Limb (tissue), 2 donors: ENCODE data around the gene AOPEP.
"Not testable (repeated sequence)": the region's sequence is repeated elsewhere in the genome, so short reads cannot be mapped to it uniquely, and the experiment has no call there.

Source experiments
- DNase-seq, 2 donors: peaks; one replicate each; pipeline ENCODE4 v3.0.0-alpha.2; 2016; ENCODE audit errors: extremely low spot score in 2 of 2

AOPEP gene

DNA sequence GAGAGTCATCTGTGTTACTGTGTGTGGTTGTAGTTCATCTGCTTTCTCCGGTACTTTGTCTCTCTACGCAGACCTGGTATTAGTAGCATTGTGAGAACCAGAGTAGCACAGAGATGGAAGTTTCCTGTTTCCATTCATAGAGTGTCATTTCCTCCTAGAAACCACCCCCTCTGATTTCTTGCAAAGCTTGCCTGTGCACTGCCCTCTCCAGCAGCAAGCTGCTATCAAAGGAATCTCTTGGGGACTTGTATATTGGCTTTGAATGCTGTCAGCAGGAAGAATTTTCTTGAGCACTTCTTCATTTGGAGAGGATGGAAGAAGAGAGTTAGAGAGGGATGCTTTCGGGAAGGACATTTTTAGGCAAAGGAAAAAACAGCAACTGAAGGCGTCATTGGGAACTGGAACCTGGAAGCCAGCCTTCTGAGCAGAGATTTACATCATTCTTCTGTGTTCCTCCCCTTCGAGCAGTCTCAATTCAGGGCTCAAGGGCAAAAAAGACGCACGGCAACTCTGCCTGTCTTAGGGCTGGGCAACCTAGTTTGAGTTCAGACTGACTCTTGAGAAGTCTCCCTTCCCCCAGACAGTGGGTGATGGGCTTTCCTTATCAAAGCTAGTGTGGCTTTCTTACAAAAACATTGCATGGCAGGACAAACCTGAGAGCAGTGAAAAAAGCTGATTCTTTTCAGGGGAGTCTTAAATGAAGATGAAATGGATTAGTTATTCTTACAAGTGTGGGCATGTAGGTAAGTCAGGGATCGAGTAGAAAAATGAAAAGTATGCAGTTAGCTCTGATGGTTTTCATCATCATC lies 226.3 kb downstream of the AOPEP start:
- peak in 1 of 2 donors; percentile 42 for DNase-seq

DNA sequence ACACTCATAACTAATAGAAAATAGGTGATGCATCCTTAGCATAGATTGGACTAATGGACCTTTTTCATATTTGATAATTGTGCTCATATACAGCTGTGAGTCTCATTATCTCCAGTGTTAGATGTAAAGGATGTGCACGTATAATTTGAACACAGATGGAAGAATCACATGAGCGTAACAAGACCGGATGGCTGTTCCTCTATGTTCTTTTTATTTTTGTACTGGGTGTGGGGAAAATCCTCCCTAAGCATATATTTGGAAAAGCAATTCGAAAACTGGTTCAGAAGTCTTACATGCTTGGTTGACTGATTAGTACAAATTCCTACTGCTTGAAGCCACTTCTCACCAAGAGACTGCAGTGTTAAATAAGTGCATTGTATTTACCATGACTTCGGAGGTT lies 230.2 kb downstream of the AOPEP start:
- DNase-seq, result no peak

DNA sequence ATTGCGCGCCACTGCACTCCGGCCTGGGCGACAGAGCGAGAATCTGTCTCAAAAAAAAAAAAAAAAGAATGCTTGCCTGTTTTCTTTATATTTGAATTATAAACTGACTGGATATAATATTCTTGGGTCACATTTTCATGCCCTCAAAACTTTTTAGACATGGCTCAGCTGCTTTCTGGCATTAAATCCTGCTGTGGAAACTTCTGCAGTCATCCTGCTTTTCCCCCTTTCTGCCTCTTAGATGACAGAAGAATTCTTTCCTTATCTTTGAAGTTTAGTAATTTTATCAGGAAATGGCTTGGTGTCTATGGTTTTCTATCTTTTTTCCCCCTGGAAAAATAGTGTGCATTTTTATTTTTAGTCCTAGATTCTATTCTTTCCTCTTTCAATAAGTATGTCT lies 234.5 kb downstream of the AOPEP start:
- no peak for DNase-seq

DNA sequence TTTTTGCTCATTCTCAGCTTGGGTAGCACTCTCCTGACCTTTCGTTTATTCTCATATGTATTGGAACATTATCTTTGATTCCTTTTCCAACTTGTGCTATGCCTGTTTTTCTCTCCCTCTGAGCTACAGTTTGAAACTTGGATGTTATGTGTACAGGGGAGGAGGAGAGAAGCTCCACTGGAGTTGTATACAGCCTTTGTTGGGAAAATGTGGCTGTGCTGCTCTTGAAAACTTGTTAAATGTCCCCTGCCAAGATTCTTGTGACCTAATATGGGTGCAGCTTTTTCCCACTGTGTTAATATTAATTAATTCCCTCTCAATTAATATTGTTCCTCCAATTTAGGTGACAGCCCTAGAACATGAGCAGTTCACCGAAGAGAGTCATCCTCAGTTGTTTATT lies 235.4 kb downstream of the AOPEP start:
- DNase-seq, result no peak

DNA sequence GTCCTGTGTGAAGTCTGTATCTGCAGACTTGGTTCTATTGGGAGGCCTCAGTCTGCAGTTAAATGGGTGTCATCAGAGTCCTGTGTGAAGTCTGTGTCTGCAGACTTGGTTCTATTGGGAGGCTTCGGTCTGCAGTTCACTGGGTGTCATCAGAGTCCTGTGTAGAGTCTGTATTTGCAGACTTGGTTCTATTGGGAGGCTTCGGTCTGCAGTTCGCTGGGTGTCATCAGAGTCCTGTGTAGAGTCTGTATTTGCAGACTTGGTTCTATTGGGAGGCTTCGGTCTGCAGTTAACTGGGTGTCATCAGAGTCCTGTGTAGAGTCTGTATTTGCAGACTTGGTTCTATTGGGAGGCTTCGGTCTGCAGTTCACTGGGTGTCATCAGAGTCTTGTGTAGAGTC lies 239.1 kb downstream of the AOPEP start:
- DNase-seq, result not testable (repeated sequence)

DNA sequence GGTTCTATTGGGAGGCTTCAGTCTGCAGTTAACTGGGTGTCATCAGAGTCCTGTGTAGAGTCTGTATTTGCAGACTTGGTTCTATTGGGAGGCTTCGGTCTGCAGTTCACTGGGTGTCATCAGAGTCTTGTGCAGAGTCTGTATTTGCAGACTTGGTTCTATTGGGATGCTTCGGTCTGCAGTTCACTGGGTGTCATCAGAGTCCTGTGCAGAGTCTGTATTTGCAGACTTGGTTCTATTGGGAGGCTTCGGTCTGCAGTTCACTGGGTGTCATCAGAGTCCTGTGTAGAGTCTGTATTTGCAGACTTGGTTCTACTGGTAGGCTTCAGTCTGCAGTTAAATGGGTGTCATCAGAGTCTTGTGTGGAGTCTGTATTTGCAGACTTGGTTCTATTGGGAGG lies 239.5 kb downstream of the AOPEP start:
- DNase-seq, result not testable (repeated sequence)

DNA sequence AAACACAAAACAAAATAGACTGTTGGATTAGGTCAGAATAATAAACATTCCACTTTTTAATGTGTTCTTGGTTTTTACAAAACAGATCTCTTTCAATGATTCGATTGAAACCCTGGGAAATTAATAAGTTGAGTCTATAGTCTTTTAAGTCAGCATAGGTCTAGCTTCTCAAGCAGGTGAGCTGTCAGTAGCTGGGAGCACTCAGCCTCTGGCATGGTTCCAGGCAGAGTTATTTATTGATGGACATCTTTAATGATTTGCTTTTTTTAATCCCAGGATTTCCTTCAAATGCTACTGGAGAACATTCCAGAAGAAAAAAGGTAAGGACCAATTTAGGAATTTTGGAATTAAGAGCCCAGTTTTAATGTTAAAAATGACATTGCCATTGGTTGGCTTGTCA lies 241.0 kb downstream of the AOPEP start:
- no peak for DNase-seq

DNA sequence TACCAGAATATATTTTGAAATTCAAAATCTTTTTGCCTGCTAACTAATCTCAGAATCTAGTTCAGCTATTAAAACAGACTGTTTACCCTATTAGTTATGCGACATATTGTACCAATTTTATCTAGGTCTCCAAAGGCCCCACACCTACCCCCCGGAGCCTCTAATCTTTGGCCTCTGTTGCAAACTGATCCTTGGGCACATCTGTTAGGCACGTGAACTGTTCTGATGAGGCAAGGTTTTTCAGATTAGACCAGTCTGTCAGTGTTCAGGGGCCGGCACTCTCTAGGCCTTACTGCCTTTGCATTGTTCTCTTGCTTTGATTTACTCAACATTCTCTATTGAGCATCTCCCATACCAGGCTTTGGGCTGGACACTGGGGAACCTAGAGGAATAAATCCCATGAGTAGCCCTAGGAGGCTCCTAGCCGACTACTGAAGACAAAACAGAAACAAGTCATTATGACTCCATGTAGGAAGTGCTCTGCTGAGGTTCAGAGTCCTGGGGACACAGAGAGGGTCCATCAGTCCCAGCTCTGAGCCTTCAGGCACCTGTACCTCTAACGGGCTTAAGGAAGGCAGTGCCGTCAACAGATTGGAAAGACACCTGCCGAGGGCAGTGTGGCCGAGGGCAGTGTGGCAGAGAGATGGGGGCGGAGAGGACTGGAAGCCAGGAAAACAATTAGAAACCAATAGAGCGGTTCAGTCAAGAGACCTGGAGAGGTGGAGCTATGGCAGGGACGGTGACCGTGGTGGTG lies 245.1 kb downstream of the AOPEP start:
- no peak for DNase-seq

DNA sequence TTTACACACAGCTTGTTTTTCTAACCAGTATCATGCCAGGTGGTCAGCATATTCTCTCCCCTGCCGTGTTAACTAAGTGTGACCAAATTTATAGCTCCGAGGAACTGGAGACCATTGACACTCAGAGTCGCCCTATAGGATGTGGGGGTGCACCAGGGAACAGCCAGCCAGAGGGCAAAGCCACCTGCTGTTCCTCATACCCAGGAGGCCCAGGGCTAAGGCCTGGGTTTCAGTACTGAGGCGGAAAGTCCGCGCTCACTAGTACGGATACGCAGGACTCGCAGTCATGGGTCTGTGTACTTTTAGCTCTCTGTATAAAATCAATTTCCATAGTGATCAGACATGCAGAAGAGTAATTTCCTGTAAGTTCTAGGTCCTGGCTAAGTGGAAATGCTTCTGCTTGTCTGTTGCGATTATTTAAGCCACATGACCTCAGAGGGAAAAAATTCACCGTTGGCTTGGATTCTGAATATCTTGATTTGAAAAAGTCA lies 247.0 kb downstream of the AOPEP start:
- DNase-seq, result peak; percentile 64 to 89

DNA sequence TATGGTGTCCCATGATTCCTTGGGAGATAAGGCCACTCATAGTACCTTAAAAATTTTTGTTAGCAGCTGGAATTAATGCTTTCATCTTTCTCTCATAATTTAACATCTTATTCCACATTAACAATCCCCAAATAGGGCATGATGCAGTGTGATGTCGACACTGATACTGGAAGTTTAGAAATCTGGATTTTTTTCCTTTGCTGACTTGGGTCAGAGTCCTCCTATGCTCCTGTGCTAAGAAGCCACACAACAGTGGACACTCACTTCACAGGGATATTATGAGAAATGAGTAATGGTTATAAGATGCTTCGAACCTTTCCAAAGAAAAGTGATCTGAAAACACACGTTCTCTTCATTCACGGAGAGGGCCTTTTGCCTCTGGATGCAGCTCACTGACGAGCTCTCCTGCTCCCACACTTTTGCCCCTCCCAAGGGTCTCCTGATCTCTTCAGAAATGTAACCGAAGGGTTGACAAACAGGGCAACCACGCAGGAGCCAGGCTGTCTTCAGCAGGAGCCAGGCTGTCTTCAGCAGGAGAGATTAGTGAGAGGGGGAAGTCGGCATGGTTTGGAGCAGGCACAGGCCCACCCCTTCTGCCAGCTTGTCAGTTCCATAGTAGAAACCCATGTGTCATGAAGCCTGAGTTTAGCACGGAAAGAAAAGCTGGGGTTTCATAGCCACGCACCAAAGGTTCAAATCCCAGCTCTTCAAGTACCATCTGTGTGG lies 247.8 kb downstream of the AOPEP start:
- DNase-seq, result no peak

DNA sequence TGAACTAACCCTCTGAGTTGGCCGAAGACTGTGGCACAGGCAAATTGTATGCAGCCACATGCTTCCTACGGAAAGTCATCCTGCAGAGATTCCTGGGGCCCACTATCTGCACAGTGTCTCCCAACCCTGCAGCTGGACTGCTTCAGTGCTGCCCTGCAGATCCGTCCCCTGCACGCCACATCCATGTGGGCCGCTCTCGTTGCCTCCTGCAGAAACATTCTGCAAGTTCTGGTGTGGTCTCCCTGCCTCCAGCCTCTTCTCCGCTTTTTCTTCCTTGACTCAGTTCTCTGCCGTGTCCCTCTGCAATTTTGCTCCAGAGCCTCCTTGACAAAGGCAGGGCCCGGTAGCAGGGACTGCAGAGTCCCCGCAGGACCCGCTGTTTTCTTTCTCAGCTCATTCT lies 249.0 kb downstream of the AOPEP start:
- DNase-seq, result no peak

DNA sequence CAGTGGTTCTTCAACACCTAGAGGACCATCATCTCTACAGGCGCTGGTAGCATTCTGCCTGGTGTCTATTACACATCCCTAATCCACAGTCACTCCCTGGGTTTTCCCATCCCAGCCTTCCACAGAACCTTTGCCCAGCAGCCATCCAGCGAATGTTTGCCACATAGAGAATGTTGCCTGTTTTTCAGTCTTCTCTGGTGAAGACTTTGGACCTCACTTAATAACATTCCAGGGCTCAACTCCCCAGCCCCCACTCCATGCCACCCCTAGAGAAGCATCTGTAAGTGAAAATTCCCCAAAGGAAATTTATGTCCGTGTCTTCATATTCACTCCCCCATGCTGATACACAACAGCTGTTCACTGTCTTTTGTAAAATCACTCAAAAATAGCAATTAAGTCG lies 249.6 kb downstream of the AOPEP start:
- DNase-seq, result no peak

DNA sequence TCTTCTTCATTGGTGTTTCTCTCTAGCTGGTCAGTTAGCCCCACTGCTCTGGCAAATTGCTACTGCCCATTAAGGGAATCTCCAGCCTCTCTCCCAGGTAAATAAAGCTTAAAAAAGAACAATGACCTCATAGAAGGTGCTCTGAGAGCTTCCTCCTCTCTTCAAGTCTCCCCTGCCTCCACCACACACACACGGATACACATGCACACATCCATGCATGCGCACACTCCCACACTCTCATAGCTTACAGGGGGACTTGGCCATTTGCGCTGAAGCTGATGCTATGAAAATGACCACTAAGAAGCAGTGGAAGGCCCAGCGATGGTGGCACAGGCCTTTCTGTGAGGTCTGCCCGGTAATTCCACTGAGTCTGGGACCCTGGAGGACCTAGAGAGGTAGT lies 250.9 kb downstream of the AOPEP start:
- DNase-seq, result no peak

DNA sequence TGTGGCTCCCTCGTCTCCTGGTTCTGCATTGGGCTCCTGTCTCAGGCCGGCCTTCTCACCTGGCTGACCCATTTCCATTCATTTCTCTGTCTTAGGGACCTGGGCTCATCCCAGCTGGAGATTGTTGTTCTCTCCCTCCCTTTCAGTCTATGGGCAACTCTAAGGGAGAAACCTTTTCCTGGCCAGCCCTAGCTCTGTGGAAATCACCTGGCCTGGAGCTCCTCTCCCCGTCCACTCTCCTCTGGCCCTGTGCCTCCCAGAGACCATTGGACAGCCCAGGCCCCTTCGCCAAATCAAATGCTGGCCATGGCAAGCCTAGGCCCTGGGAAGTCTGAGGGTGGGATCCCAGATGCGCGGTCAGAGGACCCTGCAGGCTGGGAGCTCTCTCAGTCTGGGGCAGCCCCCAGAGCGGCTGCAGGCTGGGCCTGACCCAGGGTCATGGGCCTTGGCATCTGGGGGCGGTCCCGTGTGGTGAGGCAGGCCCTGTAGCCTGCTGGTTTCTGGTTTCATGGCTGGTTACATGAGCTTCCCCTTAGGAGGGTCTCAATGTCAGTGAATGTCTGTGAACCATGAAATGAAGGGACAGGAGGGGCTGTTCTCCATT lies 253.5 kb downstream of the AOPEP start:
- no peak for DNase-seq

DNA sequence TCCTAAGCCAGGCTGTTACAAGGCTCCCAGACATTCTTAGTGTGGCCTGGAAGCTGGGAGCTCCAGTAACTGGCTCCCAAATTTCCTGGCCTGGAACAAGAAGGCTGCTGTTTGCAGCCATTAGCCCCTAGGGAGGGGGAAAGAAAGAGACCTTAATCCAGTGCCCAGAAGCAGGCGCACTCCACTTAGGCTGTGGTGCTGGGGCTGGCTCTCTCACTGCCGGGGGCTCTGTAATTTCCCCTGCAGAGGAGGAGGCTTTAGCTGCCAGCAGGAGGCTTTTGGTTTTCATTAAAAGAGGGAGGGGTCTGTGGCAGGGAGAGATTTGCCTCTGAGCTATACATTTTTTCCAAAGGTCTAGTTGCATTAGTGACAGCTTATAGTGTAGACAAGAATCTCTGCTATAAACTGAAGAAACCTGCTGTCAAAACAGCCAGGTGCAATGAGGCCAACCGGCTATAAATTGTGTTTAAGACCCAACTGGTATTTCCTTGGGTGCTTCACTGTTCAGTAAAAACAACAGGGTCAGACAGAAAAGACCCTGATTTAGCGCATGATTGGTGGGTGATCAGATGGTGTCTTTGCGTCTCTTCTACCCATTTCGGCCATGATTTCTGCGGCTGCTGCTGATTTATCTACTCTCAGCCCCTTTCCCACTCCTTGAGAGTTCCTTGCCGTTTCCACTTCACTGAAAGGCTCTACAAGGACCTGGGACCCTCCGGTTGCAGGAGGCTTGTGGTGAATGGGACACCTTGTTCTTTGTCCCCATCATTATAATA lies 254.6 kb downstream of the AOPEP start:
- peak in 1 of 2 donors; percentile 57 for DNase-seq

DNA sequence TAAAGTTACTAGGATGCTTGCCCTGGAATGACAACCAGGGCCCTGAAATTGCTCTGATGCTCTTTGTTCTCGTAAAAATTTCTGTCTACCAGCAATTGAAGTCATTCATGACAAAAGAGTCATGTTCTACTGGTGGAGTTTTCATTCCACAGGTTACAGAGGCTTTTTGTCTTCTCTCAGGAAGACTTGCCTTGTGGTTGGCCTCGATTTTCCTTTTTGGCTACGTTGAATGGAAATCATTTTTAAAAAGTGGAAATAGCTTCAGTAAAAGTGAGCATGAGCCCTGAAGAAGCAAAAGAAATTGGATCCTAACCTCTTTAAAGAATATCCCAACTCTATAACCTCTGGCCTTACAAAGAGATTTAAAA lies 255.2 kb downstream of the AOPEP start:
- DNase-seq, result no peak

DNA sequence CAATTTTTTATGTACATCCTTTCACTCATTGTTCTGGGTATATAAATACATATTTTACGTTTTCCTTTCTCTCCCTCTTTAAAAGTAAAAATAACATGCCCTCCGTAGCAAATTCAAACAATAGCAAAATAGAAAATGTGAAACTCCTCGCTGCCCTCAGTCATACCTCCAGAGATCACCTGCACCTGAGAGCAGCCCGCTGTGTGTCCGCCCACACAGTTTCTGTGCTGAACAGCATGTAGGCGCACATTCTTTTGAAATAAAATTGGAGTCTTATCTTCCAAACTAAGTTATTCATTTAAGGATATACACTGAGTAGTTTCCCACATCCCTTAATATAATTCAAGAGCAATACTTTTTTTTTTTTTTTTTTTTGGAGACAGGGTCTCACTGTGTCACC lies 255.7 kb downstream of the AOPEP start:
- no peak for DNase-seq

DNA sequence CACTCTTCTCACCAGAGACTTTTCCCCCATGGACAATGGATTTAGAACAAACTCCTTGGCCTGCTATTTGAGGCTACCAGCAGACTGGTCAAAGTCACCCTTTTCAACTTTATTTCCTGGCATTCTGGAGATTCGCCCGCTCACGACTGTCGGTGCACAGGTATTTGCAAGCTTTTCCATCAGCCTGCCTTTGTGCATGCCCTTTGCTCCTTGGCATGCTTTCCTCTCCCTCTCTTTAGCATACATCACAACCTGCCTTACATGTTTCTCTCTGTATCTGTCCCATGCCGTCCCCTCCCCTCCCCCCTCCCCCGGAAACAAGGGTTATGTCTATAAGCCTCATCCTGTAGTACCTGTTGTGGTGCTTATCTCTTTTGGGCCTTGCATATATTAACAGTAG lies 257.1 kb downstream of the AOPEP start:
- no peak for DNase-seq

DNA sequence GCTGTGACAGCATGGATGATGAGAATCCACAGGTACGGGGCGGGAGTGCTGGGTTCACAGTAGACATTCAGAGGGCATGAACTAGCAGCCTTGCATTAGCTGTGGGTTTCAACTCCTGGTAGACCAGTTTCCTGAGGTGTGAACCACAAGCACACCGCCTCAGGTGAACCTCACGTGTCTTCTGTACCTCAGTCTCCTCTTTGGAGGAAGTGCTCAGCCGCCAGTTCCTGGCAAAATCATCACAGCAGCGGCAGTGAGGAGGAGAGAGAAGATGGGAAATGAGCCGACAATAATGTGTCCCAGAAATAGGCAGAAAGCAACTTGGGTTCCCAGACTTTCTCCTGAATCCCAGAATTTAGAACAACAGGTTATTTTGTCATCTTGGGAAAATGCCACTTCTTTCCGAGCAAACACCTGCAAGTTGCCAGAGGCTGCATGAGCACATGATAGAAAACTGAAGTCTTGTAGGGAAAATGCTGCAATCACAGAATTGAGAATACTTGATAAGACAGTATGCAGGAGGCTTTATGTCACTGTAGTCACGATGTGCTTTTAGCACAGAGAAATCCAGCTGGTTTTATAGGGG lies 258.5 kb downstream of the AOPEP start:
- no peak for DNase-seq

DNA sequence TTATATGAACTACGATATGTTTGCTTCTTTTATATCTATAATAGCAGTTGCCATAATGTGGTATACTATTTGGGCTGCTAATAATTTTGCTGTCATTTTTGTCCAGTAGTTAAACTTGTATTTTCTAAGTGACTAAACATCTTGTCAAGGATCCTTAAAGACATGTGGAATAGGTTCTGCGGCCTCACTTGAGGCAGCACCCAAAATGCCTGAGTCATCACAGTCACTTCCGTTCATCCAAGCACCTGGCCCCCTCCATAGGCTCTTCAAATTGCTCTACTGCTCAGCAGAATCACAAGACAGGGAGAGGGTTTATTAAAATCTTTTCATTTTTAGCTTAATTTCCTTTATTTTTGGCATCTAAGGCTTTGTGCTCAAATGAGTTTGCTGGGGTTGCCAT lies 259.1 kb downstream of the AOPEP start:
- DNase-seq, result no peak

DNA sequence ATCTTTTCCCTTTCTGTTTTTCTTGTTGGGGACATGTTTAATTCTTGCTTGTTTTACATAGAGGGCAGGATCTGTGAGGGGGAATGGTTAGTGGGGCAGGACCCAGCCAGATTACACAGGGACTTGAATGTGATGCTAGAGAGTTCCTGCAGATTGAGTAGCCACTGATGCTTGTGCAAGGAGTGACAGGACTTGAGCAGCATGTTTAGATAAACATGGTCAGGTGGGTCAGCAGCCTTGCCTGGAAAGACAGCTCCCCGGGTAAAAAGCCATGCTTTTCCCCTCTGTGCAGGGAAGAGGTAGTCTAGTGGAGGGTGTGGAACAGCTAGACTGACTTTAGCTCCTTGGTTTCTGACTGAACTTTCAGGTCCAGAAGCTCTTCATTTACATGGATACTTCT lies 261.2 kb downstream of the AOPEP start:
- no peak for DNase-seq
